ENCODE data around the gene OVAAL. TPM values are rescaled to one million over a fixed set of nuclear protein-coding genes. Genes with fewer than 3 reads are reported as not detected.

Gene OVAAL
- total and polyA plus RNA-seq, 2 of the 8 experiments (the other 6 are each of a cell fraction or from before 2014, with no cell fraction given): not detected

DNA sequence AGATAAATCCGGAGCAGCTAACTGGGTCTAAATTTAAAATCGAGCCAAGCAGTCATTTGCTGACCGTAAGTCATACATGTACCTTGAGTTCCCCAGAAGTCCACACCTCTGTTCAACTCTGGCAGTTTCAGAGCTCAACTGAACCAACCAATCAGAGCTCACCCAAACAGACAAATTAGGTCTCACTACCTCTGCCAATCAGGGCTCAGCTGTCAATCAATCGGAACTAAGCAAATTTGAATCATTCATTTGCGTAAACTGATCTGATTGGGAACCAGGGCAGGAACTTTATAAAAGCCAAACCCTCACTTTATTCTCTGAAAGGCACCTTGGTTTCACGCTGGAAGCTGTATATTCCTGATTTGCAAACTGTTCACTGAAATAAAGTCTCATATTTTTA is 45.2 kb upstream of the OVAAL start:
- H3K36me3 ChIP-seq (ENCODE audit: control insufficient read depth in 2 of 4, insufficient read depth in 4 of 4, low read length in 3 of 4): peaks cover 0 to 3% (median 0%) of the 10 kb centered on the region in 4 experiments; a peak in 1 of 8 replicates
- no peaks in the 10 kb centered on the region for H3K23me2 ChIP-seq (ENCODE audit: low read depth, low read length)
- H4K91ac ChIP-seq (replicated peaks; ENCODE audit: insufficient read length, low read length): no peak overlapping the region
- no peak for DNase-seq (ENCODE audit: low read depth in 1 of 2, low spot score in 2 of 2)
- no peaks in the 10 kb centered on the region for H3K27me3 ChIP-seq (replicated peaks in 1 of 4; ENCODE audit: control insufficient read depth in 3 of 4, extremely low read depth in 1 of 4, insufficient read depth in 3 of 4, low read length in 3 of 4)
- no peak overlapping the region for H3K4me2 ChIP-seq (ENCODE audit: insufficient read depth in 1 of 2, low read depth in 2 of 2, low read length in 2 of 2)
- H2BK5ac ChIP-seq (ENCODE audit: low read depth, low read length): no peak overlapping the region
- CTCF ChIA-PET (ENCODE audit: partially characterized antibody): interaction anchor here (0.8 kb wide), 1 partner anchor 654 kb away, joined by 3 read pairs; no protein-coding TSS in a partner anchor
- no peak overlapping the region for H2AK5ac ChIP-seq (ENCODE audit: low read depth, low read length)
- no peak overlapping the region for H3K56ac ChIP-seq (replicated peaks; ENCODE audit: insufficient read length, low read depth, low read length)
- no peak overlapping the region for H4K5ac ChIP-seq (ENCODE audit: insufficient read length, low read depth, low read length)
- FAIRE-seq: no peak
- H2BK15ac ChIP-seq (ENCODE audit: low read length): no peak overlapping the region
- H3K79me2 ChIP-seq (ENCODE audit: control insufficient read depth in 1 of 2, insufficient read depth in 2 of 2, low read length in 2 of 2): no peaks in the 10 kb centered on the region
- H3K9ac ChIP-seq (replicated peaks in 1 of 4; ENCODE audit: extremely low read depth in 1 of 4, low read depth in 3 of 4, low read length in 3 of 4): no peak overlapping the region
- H3K14ac ChIP-seq (ENCODE audit: insufficient read length): no peak overlapping the region
- no peak overlapping the region for H3K4ac ChIP-seq (replicated peaks; ENCODE audit: insufficient read length, low read depth, low read length)
- H3K4me1 ChIP-seq (replicated peaks in 1 of 4; ENCODE audit: control insufficient read depth in 3 of 4, insufficient read depth in 4 of 4, low read length in 3 of 4): peaks cover 0 to 3% (median 0%) of the 10 kb centered on the region in 4 experiments; a peak in 2 of 7 replicates
- no peak overlapping the region for H3K18ac ChIP-seq (ENCODE audit: extremely low read depth, low read length)
- no peak overlapping the region for H3K27ac ChIP-seq (ENCODE audit: low read depth, low read length)
- H2AFZ ChIP-seq (ENCODE audit: low read length): no peak overlapping the region
- H4K20me1 ChIP-seq (replicated peaks in 1 of 2; ENCODE audit: control insufficient read depth in 1 of 2, insufficient read depth in 2 of 2, low read length in 2 of 2): no peaks in the 10 kb centered on the region
- WGBS, 2 experiments (ENCODE audit: extremely low coverage in 1 of 2, insufficient coverage in 1 of 2, insufficient read length in 1 of 2, insufficient replicate concordance in 2 of 2, low coverage in 1 of 2, low lambda C conversion rate in 2 of 2, missing lambda C conversion rate in 1 of 2): 96% methylated on average over 6 of the region's 6 CpGs; no CpG with 5 or more reads in 1 of the 2 experiments
- H3K23ac ChIP-seq (ENCODE audit: insufficient read length): no peak overlapping the region
- POLR2A ChIA-PET (ENCODE audit: partially characterized antibody): no interaction called here
- H2BK120ac ChIP-seq (replicated peaks; ENCODE audit: low read depth, low read length): no peak overlapping the region
- H3K9me3 ChIP-seq (ENCODE audit: insufficient read depth in 2 of 2, low read depth in 1 of 2, low read length in 1 of 2): peaks cover 4 to 10% of the 10 kb centered on the region in 2 experiments; a peak in 2 of 4 replicates
- no peak overlapping the region for H4K8ac ChIP-seq (ENCODE audit: extremely low read depth, insufficient read depth, low read length)
- H3K4me3 ChIP-seq (ENCODE audit: extremely low read depth in 1 of 4, insufficient read depth in 2 of 4, low read depth in 3 of 4, low read length in 4 of 4): no peak overlapping the region
- H2BK12ac ChIP-seq (ENCODE audit: low read depth, low read length): no peak overlapping the region
- no peak overlapping the region for H2BK20ac ChIP-seq (ENCODE audit: low read length)
- H3K79me1 ChIP-seq (ENCODE audit: low read depth, low read length): no peaks in the 10 kb centered on the region
- TF ChIP-seq SUZ12 (IDR thresholded peaks at IDR 0.05; ENCODE audit: low read length): no peak
- no peak for TF ChIP-seq EP300 (IDR thresholded peaks at IDR 0.05; ENCODE audit: borderline replicate concordance in 1 of 2, low read depth in 2 of 2, low read length in 2 of 2)
